Activated CD8-positive, alpha-beta memory T cell treated with anti-CD3 and anti-CD28 coated beads for 4 hours (primary cell): ENCODE results near the gene LRRC18.

Experiments
- DNase-seq, 2 donors: peaks; one replicate each; pipeline ENCODE4 v3.0.0-alpha.2; 2020; ENCODE audit warnings: low read depth in 2 of 2

LRRC18 gene

GRCh38 chr10:48946332-48946731 lies 6.7 kb upstream of the LRRC18 start:
- DNase-seq, result no peak

DNA sequence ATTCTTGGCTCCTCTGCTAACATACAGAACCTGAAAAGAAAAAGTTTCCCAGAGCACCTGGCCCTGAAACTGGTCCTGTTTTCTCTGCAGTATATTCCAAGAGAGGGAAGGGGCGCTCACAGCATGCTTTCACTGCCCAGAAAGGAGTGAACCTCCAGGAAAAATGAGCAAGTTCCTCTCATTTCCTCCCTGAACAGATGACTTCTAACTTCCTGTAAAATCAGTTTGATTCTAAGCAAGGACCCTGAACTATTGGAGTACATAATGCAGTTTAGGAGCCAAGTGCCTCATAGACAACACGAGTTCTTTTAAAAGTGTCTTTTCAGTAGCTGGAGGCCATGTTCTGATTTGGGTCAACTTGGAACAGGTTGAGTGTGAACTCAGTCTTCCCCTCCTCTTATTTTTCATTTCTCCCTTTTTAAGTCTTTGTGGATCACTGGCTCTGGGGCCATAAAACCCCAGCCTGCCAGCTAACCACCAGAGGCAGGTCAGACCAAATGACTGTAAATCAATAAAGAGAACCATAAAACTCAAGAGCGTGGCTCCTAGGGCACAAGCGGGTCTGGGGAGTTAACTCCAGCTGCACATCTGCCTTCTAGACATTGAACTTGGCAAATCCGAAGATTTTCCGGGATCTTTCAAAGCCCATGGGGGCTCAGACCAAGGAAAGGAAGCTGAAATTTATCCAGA lies 5.9 kb upstream of the LRRC18 start:
- no peak for DNase-seq

GRCh38 chr10:48944171-48944570 lies 4.5 kb upstream of the LRRC18 start:
- no peak for DNase-seq

DNA sequence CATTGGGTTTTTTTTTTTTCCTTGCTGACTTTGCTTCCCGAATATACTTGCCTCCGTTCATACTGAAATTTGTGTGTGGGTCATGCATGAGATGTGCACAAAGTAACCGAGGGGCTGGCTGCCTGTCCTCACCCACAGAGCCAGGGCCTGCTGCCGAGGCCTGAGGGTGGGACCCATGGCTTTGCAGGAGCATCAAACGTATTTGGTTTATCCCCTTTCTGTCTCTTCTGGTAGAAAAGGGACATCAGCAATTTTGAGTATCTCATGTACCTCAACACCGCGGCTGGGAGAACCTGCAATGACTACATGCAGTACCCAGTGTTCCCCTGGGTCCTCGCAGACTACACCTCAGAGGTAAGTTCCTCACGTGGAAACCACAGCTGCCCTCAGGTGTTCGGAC lies 3.5 kb upstream of the LRRC18 start:
- DNase-seq, result no peak

- no peak for DNase-seq
Observed at GRCh38 chr10:48941427-48942075, 1.9 kb upstream of the LRRC18 start.

DNA sequence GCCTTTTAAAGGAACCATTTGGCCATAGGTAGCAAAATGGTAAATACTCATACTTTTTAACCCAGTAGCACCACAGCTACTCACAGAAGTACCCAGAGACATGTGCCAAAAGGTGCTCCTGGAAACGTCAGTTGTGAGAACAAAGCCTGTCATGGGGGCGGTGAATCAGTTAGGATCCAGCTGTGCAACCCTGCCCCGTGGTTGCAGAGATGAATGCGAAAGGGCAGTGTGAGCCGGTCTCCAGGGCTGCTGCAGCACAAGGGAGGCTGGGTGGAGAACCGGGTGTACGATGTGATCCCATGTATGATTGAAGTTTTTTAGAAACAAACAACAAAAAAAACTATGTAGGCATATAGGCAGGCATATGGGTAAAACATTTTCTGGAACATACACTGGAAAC lies 1.3 kb upstream of the LRRC18 start:
- no peak for DNase-seq

DNA sequence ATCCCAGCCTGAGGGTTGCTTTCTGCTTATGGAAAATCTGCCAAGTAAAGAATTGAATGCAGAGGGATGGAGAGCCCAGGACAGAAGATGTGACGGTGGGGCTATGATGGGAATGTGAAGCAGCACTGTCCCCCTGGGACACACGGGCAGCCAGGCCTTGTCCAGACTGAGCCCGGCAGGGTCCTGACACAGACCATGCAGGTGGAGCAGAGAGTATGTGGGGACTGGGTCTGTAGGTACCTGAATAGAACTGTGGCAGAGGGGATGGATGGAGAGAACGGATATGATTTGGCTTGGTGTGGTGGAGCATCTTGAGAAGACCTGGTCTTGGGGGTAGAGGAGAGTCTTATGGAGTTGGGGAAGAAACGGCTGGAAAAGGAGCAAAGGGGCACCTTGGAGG lies 732 bp upstream of the LRRC18 start:
- no peak for DNase-seq

DNA sequence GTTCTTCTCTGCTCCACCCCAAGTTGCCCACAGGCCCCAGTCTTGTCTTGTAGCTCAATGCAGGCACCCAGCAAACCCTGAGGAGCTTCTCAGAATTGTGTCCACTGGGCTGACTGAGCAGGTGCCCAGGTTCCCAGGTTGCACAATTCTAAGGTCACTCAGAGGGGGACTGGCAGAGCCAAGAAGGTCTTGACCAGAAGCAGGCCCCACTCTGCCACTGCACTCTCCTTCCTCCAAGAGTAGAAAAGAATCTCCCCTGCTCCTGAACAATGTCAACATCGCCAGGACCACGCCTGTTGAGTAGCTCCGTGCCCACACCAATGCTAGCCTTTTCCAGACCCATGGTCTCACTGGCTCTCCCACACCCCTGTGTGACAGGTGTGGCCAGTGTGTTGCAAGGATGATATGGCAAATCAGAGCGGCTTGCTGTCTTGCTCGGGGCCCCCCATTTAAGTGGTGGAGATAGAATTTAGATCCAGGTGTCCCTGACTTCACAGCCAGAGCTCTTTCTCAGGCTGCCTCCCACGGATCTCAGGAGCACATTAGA lies 577 bp downstream of the LRRC18 start:
- DNase-seq, result no peak

DNA sequence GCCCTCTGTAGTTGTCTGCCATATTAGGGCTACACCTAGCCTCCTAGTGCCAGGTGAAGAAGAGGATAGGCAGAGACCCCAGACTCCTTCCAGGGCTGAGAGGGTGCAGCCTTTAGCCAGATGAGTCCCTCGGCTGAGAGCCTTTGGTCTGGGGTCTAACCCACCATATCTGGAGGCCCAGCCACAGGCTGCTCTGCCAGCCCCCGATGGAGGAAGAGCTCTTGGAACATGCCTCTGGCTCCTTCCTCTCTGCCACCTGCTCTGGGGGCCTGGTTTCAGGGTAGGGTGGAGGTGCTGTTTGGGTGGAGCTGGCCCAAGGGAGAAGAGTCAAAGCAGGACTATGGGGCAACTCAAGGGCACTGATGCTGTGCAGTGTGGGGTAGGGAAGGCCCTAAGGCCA lies 1.4 kb downstream of the LRRC18 start:
- no peak for DNase-seq

DNA sequence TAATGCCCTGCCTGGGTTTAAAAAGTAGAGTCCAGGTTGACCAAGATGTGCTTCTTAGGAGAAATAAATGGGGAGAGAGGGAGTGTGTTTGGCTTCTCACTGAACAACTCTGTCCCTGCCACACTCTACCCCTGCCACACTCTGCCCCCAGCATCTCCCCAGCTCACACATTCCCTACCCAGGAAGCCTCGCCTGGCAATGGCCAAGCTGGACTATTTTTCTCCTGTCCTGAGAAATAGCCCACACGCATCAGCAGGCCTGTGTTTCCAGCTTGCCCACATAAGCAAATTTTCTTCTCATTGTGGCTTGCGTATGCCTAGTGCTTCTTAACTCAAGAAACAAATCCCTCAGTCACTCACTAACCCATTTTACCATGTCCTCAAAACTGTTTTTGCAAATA lies 1.8 kb downstream of the LRRC18 start:
- DNase-seq, result no peak

DNA sequence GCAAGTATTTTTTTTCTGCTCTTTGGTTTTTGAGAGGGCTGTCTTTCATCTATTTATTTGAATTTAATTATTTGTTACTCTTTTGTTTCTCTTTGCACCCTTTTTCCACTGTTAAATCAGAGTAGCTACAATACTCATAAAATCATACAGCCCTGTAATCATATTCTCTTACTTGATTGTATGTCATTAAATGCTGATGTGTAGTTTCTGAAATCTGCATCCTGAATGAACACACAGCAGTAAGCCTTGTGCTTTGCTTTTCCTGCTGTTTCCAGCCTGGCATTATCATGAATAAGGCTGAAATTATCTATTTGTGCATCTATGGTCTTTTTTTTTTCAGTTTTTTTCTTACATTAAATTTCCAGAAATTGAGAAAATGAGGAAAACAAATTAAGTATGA lies 4.1 kb downstream of the LRRC18 start:
- DNase-seq, result no peak

GRCh38 chr10:48934672-48935501 lies 4.8 kb downstream of the LRRC18 start:
- no peak for DNase-seq

DNA sequence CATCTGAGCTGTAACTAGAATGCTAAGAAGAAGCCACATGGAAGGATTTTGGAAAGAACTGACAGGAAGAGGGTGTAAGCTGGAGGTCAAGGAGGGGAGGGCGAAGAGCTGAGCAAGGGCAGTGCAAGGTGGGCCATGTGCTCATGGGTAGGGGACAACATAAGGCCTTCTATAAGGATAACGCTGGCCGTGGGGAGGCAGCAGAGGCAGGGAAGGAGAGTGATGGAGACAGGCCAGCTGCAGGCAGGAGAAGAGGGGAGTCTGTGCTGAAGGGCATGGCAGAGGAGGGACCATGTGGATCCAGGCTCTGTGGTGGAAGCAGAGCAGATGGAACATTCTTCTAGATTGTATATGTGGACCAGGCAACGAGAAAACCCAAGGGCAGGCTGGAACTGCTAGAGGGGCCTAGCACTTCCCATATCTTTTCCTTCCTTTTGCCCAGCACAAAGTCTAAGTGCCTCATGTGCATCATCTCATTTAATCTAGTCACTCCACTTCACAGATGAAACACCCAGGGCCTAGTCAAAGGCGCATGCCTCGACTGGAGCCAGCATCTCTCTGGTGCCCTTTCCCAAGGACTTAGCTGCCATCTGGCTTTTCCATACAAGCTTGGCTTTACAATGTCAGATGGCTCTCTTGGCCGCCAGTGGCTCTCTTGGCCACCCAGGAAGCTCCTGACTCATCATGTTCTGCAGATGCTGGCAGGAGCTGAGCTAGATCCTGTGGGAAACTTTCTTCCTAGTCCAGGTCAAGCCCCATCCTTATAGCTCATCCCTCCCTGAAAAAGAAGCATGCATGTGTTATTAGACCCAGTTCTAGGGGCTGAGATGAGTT lies 6.6 kb downstream of the LRRC18 start:
- DNase-seq, result no peak

DNA sequence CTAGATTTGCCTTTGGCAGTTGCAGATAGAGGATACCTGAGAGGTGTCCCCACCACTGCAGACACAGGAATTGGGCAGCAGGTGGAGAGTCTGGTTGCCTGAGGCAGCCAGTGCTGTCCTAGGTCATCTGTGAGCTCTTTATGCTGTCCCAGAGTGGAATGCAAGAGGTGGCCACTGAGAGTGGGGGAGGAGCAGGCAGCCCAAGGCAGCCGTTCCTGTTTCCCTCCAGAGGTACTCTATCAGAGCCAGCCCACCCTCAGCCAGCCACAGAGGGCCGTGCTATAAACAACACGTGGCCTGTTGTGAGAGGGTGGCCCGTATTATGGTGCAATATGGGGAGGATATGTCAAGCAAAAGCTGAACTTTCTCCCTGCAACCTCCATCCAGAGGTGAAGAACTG lies 8.5 kb downstream of the LRRC18 start:
- DNase-seq, result no peak

GRCh38 chr10:48929413-48929990 lies 10.1 kb downstream of the LRRC18 start:
- DNase-seq, result no peak

DNA sequence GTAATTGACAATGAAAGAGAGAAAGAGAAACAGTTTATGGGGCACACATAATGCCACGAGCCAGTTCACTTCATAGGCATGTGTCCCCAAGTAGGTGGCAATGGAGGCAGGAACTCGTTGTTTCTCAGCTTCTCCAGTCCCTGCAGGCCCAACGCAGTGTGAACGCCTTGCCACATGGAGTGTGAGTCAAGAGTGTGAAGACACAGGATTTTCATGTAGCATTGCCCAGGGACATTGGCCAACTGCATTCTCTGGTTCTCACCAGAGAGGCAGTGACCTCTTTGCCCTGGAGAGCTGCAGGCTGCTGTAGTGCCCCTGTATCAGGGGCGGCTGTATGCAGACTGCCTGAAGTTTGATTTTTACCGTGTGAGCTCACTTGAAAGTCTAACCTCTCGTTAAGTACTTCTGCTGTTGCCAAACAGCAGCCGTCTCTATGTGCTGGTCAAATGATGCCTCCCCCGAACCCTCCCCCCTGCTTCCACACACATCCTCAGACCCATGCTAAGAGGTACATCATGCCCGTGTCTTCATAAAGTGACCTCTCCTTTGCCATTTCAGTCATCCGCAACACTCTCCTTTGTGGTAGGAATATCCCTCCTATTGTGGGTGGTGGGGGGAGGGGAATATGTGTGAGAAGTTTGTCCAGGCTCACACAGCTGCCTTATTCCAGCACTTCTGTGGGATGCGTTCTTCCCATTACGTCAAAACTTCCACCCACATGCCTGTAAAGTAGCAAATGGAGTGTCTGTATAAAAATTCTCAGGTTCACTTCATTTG lies 12.7 kb downstream of the LRRC18 start:
- DNase-seq, result no peak

GRCh38 chr10:48926255-48926654 lies 13.4 kb downstream of the LRRC18 start:
- DNase-seq, result no peak

- DNase-seq, result no peak
Observed at GRCh38 chr10:48924988-48925387, 14.7 kb downstream of the LRRC18 start.

DNA sequence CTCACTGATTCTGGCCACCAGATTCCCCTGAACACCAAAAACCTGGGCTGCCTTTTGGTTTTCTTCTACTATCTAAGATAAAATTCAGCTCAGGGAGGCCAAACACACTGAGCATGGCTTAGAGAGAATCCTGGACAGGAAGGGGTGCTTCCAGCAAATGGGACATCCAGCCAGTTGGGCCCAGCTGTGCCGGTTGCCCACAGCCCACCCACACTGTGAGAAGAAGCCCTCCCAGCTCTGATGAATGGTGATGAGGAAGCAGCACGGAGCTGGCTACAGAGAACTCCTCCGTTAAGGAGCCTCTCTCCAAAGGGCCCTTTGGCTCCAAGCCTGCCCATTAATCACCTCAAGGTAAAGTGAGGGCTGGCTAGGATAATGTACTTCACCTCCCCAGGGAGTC lies 15.9 kb downstream of the LRRC18 start:
- no peak for DNase-seq

GRCh38 chr10:48913674-48914073 lies 26.0 kb downstream of the LRRC18 start:
- no peak for DNase-seq

DNA sequence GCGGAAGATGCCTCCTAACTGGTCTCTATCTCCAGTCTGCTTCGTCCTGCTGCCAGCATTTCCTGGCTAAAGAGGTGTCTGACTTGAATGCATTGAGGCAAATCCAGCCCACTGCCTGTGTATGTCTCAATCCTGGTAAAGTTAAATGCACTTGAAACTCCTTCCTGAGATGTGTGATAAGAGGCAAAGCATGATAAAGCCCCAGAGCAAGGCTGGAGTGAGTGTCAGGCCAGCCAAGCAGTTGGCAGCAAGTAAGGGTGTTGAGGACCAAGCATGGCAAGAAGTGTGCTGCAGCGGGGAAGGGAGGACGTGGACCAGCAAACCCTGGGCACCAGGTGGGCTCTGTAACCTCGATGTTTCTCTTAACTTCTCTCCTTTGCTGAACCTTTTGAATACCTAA lies 29.1 kb downstream of the LRRC18 start:
- DNase-seq, result no peak
